ENCODE data around the gene ATP10B. TPM values are rescaled to one million over a fixed set of nuclear protein-coding genes. Genes with fewer than 3 reads are reported as not detected.

The ATP10B gene
- total RNA-seq, 1 donor from 2014 or later: not detected

- ATAC-seq (peak; percentile 65), DNase-seq (no peak)
- no peaks in the 10 kb centered on the region for H3K4me1 ChIP-seq
- no peaks in the 10 kb centered on the region for H3K9me3 ChIP-seq
- H3K36me3 ChIP-seq: no peaks in the 10 kb centered on the region
- TF ChIP-seq, protein P1, sequence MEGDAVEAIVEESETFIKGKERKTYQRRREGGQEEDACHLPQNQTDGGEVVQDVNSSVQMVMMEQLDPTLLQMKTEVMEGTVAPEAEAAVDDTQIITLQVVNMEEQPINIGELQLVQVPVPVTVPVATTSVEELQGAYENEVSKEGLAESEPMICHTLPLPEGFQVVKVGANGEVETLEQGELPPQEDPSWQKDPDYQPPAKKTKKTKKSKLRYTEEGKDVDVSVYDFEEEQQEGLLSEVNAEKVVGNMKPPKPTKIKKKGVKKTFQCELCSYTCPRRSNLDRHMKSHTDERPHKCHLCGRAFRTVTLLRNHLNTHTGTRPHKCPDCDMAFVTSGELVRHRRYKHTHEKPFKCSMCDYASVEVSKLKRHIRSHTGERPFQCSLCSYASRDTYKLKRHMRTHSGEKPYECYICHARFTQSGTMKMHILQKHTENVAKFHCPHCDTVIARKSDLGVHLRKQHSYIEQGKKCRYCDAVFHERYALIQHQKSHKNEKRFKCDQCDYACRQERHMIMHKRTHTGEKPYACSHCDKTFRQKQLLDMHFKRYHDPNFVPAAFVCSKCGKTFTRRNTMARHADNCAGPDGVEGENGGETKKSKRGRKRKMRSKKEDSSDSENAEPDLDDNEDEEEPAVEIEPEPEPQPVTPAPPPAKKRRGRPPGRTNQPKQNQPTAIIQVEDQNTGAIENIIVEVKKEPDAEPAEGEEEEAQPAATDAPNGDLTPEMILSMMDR (IDR thresholded peaks at IDR 0.05): no peak
- no peaks in the 10 kb centered on the region for H3K27me3 ChIP-seq
- intact Hi-C loops (cut with DNase I): no loop called here
- no peak overlapping the region for H3K4me3 ChIP-seq
- H3K27ac ChIP-seq: no peak overlapping the region
Measured at GRCh38 chr5:160792732-160793529, 59.1 kb downstream of the ATP10B start.

GRCh38 chr5:160792281-160792680, 59.7 kb downstream of the ATP10B start:
- DNase-seq (no peak), ATAC-seq (peak; percentile 63)
- H3K27me3 ChIP-seq: no peaks in the 10 kb centered on the region
- H3K4me1 ChIP-seq: no peaks in the 10 kb centered on the region
- no peak overlapping the region for H3K4me3 ChIP-seq
- H3K36me3 ChIP-seq: no peaks in the 10 kb centered on the region
- intact Hi-C loops (cut with DNase I): no loop called here
- no peak overlapping the region for H3K27ac ChIP-seq
- TF ChIP-seq, protein P1 (IDR thresholded peaks at IDR 0.05): no peak
- no peaks in the 10 kb centered on the region for H3K9me3 ChIP-seq

- Histone ChIP-seq H3K4me3 (no peak overlapping the region), H3K27me3 (no peaks in the 10 kb centered on the region), H3K36me3 (no peaks in the 10 kb centered on the region), H3K9me3 (no peaks in the 10 kb centered on the region), H3K27ac (no peak overlapping the region), H3K4me1 (no peaks in the 10 kb centered on the region)
- TF ChIP-seq, protein P1 (IDR thresholded peaks at IDR 0.05): no peak
- intact Hi-C loops (cut with DNase I): no loop called here
- no peak for ATAC-seq
- DNase-seq: no peak
Measured at GRCh38 chr5:160789219-160789859, 62.7 kb downstream of the ATP10B start.

DNA sequence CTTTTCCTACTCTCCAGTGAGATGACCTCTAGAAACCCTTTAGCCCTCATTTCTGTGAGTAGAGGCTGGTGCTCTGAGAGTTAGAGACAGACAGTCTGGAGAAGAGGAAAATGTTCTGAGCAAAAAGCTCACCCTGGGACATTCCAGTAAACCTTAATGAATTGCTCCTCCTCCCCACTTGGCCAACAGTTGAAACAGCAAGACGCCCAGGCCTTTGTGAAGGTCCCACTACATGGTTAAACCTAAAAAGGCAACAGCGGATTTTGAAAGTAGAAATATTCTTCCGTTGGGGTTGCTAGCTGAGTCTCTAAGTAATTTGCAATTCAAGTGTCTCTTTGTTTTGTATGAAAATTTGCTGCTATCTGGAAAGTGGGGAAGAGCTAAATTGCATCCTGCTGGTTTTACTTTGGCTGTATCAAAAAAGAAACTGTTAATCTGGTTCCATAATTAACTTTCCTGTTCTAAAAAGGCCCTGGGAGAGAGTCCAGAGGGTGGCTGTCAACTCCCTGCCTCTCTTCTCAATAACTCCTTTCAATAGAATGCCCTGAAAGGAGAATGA, 63.8 kb downstream of the ATP10B start:
- intact Hi-C loops (cut with DNase I): no loop called here
- ATAC-seq (no peak), DNase-seq (no peak)

DNA sequence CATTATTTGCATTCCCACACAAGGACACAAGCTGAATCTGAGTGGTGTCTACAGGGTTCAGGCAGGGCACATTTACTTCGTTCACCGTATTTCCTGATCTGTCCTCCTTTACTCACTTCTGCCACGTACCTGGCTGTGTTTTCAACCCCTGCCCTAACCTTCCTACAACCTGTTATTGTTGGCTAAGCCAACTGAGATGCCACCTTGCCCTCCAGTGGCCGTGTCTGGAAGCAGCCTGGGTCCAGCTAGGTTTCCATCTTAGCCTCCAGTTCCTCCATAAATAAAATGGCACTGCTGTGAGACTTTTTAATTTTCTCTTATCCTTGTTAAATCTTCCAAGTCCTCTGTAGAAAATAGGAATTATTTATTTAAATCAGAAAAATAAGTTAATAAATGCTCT, 64.8 kb downstream of the ATP10B start:
- intact Hi-C loops (cut with DNase I): no loop called here
- H3K4me3 ChIP-seq: no peak overlapping the region
- H3K27ac ChIP-seq: no peak overlapping the region
- ATAC-seq (peak; percentile 87), DNase-seq (peak; percentile 69)
- H3K36me3 ChIP-seq: no peaks in the 10 kb centered on the region
- H3K27me3 ChIP-seq: no peaks in the 10 kb centered on the region
- TF ChIP-seq, protein P1 (IDR thresholded peaks at IDR 0.05): peak; percentile 39
- no peaks in the 10 kb centered on the region for H3K9me3 ChIP-seq
- H3K4me1 ChIP-seq: no peaks in the 10 kb centered on the region

More for the DNA sequence above, 63.8 kb downstream of the ATP10B start:
- Histone ChIP-seq H3K27ac (no peak overlapping the region), H3K4me1 (no peaks in the 10 kb centered on the region), H3K4me3 (no peak overlapping the region), H3K36me3 (no peaks in the 10 kb centered on the region), H3K9me3 (no peaks in the 10 kb centered on the region), H3K27me3 (no peaks in the 10 kb centered on the region)
- TF ChIP-seq, protein P1 (IDR thresholded peaks at IDR 0.05): no peak

All from upper lobe of right lung (tissue), 1 donor.